ENCODE measurements around the gene ZDHHC5. TPM values are rescaled to one million over a fixed set of nuclear protein-coding genes. Genes with fewer than 3 reads are reported as not detected.
A peak's percentile ranks its signal among the peaks of the same experiment; 100 is the strongest.

ZDHHC5 gene
- total RNA-seq, 1 experiment from 2014 or later, result 65.2 TPM

GRCh38 chr11:57656885-57657193, 11.1 kb upstream of the ZDHHC5 start:
- no peak for TF ChIP-seq CTCF (conservative IDR thresholded peaks at IDR 0.05)
- Histone ChIP-seq H3K56ac (ENCODE audit: insufficient read length, low read depth, low read length) (no peak overlapping the region), H3K23me2 (ENCODE audit: insufficient read length, low read depth, low read length, poor library complexity, severe bottlenecking) (peaks cover 7% of the 10 kb centered on the region), H3K18ac (ENCODE audit: insufficient read length, low read depth, low read length) (no peak overlapping the region), H3K27me3 (ENCODE audit: insufficient read depth, low read length) (no peaks in the 10 kb centered on the region), H3K4me2 (ENCODE audit: insufficient read depth, insufficient read length, low read length) (peak overlapping the region; percentile 46), H4K20me1 (ENCODE audit: control insufficient read depth, insufficient read depth, insufficient read length) (no peaks in the 10 kb centered on the region), H4K91ac (ENCODE audit: insufficient read length, low read depth, low read length) (no peak overlapping the region), H2BK12ac (ENCODE audit: insufficient read length, low read depth, low read length) (no peak overlapping the region), H2BK20ac (ENCODE audit: low read depth, low read length, poor library complexity, severe bottlenecking) (no peak overlapping the region), H3K14ac (ENCODE audit: insufficient read depth, low read length) (no peak overlapping the region), H3K4ac (ENCODE audit: low read depth, low read length) (no peak overlapping the region), H4K8ac (replicated peaks; ENCODE audit: insufficient read length, low read depth, low read length) (no peak overlapping the region), H3K27ac (ENCODE audit: insufficient read length, low read depth, low read length) (no peak overlapping the region), H2BK120ac (ENCODE audit: low read depth, low read length, poor library complexity, severe bottlenecking) (no peak overlapping the region), H3K4me1 (ENCODE audit: insufficient read depth, low read length) (no peaks in the 10 kb centered on the region), H4K5ac (ENCODE audit: insufficient read length, low read depth, low read length) (no peak overlapping the region), H3K9ac (ENCODE audit: extremely low read depth, insufficient read length, low read length) (peak overlapping the region; percentile 43), H3T11ph (ENCODE audit: low read length) (no peak overlapping the region), H2AK5ac (ENCODE audit: insufficient read length, low read length) (no peak overlapping the region), H2BK15ac (ENCODE audit: low read depth, low read length) (no peak overlapping the region), H3K79me2 (ENCODE audit: insufficient read depth, low read length) (peaks cover 5% of the 10 kb centered on the region; the same call in 1 of the 2 replicates), H2BK5ac (ENCODE audit: insufficient read length, low read length) (no peak overlapping the region), H3K79me1 (ENCODE audit: insufficient read depth, low read depth, low read length, poor library complexity, severe bottlenecking) (no peaks in the 10 kb centered on the region), H3K23ac (ENCODE audit: insufficient read length, low read depth, low read length) (no peak overlapping the region), H3K9me3 (ENCODE audit: control insufficient read depth, low read depth, low read length) (no peaks in the 10 kb centered on the region), H2AFZ (ENCODE audit: low read length) (no peak overlapping the region)
- peak overlapping the region in 1 of 3 experiments; percentile 34; a peak in 2 of 7 replicates for H3K27ac Mint-ChIP-seq
- H3K9me3 Mint-ChIP-seq, result no peaks in the 10 kb centered on the region; a peak in 1 of 5 replicates
- peaks cover 18 to 31% (median 26%) of the 10 kb centered on the region in 3 experiments for H3K36me3 Mint-ChIP-seq (ENCODE audit: insufficient read depth in 1 of 3, low read depth in 3 of 3)
- H3K4me3 Mint-ChIP-seq, result peak overlapping the region; percentile 94 to 100
- no CpG with 5 or more reads among the region's 5 CpGs for WGBS (ENCODE audit: extremely low coverage, insufficient read length, low lambda C conversion rate)
- peaks cover 11 to 31% of the 10 kb centered on the region in 2 experiments for H3K4me1 Mint-ChIP-seq
- peaks cover 39% of the 10 kb centered on the region for H3K27me3 Mint-ChIP-seq (ENCODE audit: low read depth)
- no peak for DNase-seq

Data from H9 (cell line).